ENCODE measurements around the gene RAB31.

DNA sequence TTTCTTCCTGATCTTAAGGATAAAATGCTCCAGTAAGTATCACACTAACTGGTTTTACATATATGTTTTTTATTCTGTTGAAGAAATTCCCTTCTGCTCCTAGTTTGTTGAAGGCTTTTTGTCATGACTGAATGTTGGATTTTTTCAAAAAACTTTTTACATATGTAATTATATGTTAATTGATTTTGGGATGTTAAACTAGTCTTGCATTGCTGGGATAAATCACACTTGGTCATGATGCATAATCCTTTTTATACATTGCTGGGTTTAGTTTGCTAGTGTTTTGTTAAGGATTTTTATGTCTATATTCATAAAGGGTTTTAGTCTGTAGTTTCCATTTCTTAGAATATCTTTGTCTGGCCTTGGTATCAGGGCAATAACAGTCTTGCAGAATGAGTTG lies 112.0 kb downstream of the RAB31 start:
- TF ChIP-seq, protein P1, sequence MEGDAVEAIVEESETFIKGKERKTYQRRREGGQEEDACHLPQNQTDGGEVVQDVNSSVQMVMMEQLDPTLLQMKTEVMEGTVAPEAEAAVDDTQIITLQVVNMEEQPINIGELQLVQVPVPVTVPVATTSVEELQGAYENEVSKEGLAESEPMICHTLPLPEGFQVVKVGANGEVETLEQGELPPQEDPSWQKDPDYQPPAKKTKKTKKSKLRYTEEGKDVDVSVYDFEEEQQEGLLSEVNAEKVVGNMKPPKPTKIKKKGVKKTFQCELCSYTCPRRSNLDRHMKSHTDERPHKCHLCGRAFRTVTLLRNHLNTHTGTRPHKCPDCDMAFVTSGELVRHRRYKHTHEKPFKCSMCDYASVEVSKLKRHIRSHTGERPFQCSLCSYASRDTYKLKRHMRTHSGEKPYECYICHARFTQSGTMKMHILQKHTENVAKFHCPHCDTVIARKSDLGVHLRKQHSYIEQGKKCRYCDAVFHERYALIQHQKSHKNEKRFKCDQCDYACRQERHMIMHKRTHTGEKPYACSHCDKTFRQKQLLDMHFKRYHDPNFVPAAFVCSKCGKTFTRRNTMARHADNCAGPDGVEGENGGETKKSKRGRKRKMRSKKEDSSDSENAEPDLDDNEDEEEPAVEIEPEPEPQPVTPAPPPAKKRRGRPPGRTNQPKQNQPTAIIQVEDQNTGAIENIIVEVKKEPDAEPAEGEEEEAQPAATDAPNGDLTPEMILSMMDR (IDR thresholded peaks at IDR 0.05; ENCODE audit: poor library complexity), result no peak
- TF ChIP-seq EZH2phosphoT487 (IDR thresholded peaks at IDR 0.05; ENCODE audit: low read depth, severe bottlenecking, unreplicated experiment) (no peak), EZH2 (IDR thresholded peaks at IDR 0.05; ENCODE audit: borderline replicate concordance) (no peak)
